ENCODE results near the gene COG4. TPM values are rescaled to one million over a fixed set of nuclear protein-coding genes. Genes with fewer than 3 reads are reported as not detected.

The COG4 gene
- total RNA-seq, 2 donors from 2014 or later, result 23.1 to 43.8 TPM

DNA sequence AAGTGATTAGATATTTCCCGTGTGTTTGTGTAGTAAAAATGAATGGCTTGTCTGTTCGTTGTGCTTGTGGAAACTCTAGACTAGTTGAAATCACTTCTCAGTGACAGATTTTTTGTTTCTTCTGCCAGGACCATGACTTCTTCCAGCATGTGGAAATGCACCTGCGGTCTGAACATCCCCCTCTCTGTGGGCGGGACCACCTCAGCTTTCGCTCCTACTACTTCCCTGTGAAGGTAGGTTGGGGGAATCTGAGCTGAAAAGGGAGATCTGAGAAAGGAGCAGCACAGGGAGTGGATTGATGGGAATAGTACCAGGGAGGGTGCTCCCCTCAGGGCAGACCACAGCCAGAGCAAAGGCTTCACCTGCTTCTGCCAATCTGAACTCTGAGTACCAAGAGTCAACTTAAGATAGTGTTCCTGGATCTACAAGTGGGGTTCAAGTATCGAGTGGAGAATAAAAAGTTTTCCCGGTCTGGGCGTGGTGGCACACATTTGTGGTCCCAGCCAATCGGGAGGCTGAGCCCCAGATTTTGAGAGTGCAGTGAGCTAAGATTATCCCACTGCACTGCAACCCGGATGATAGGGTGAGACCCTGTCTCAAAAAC, 47.7 kb upstream of the COG4 start:
- WGBS, 2 donors, result 85% methylated on average over 10 of the region's 10 CpGs
- DNase-seq (no peak), ATAC-seq (no peak)
- intact Hi-C loops (cut with DNase I), result no loop called here
- H3K4me3 ChIP-seq, result no peak overlapping the region
- H3K27me3 ChIP-seq, result no peaks in the 10 kb centered on the region
- H3K27ac ChIP-seq, result no peak overlapping the region
- peaks cover 14 to 61% of the 10 kb centered on the region in 2 donors for H3K36me3 ChIP-seq (replicated peaks in 1 of 2; ENCODE audit: insufficient read depth in 1 of 2, low read depth in 2 of 2)
- H3K9me3 ChIP-seq, result no peaks in the 10 kb centered on the region
- TF ChIP-seq, protein P1, sequence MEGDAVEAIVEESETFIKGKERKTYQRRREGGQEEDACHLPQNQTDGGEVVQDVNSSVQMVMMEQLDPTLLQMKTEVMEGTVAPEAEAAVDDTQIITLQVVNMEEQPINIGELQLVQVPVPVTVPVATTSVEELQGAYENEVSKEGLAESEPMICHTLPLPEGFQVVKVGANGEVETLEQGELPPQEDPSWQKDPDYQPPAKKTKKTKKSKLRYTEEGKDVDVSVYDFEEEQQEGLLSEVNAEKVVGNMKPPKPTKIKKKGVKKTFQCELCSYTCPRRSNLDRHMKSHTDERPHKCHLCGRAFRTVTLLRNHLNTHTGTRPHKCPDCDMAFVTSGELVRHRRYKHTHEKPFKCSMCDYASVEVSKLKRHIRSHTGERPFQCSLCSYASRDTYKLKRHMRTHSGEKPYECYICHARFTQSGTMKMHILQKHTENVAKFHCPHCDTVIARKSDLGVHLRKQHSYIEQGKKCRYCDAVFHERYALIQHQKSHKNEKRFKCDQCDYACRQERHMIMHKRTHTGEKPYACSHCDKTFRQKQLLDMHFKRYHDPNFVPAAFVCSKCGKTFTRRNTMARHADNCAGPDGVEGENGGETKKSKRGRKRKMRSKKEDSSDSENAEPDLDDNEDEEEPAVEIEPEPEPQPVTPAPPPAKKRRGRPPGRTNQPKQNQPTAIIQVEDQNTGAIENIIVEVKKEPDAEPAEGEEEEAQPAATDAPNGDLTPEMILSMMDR (IDR thresholded peaks at IDR 0.05), result no peak
- no peak for TF ChIP-seq POLR2A (IDR thresholded peaks at IDR 0.05)
- H3K4me1 ChIP-seq, result no peaks in the 10 kb centered on the region

DNA sequence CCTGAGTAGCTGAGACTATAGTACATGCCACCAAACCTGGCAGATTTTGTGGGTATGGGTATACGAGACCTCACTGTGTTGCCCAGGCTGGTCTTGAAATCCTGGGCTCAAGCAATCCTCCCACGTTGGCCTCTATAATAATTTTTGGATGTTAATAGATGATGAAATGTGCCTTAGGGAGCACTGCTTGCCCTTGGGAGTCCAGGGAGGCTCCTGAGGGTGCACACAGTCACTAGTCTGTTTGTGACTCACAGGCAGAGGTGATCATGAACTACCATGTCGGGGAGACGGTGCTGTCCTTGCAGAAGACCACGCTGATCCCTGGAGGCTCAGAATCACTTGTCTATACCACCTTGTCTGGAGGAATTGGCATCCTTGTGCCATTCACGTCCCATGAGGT, 46.4 kb upstream of the COG4 start:
- TF ChIP-seq, protein P1 (IDR thresholded peaks at IDR 0.05), result no peak
- Histone ChIP-seq H3K9me3 (no peaks in the 10 kb centered on the region), H3K27me3 (no peaks in the 10 kb centered on the region), H3K4me3 (no peak overlapping the region), H3K4me1 (no peaks in the 10 kb centered on the region), H3K27ac (no peak overlapping the region), H3K36me3 (replicated peaks in 1 of 2; ENCODE audit: insufficient read depth in 1 of 2, low read depth in 2 of 2) (peaks cover 24 to 71% of the 10 kb centered on the region in 2 donors)
- ATAC-seq (no peak), DNase-seq (no peak)
- intact Hi-C loops (cut with DNase I), result no loop called here
- WGBS, 2 donors, result 93 to 96% methylated on average over 6 of the region's 6 CpGs

DNA sequence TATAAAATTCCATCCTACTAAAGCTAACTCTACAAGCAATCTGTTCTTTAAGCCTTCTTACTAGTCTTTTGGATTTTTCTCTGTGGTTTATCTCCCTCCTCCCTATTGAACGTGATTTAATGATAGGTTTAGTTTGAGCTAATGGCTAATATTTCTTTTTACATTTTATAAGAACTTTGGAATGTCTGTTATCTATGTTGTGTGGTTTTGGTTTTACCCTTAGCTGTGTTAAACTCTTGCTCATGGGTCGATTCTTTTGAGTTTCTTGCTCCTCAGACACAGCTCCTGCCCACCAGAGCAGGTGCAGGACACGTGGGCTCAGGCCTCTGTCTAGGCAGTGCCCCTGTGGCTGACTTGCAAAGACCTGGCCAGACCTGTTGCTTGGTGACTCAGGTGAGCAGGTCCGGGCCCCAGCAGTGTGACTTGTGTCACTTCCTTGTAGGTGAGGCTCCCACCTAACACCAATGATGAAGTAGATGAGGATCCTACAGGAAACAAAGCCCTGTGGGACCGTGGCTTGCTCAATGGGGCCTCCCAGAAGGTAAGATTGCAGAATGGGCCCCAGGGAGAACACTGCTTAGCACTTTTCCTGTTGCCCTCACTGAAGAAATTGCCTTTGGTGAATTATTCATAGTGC, 45.4 kb upstream of the COG4 start:
- H3K36me3 ChIP-seq (replicated peaks in 1 of 2; ENCODE audit: insufficient read depth in 1 of 2, low read depth in 2 of 2), result peaks cover 35 to 81% of the 10 kb centered on the region in 2 donors
- H3K9me3 ChIP-seq, result no peaks in the 10 kb centered on the region
- H3K27ac ChIP-seq, result no peak overlapping the region
- DNase-seq (no peak), ATAC-seq (no peak)
- no peak for TF ChIP-seq POLR2A (IDR thresholded peaks at IDR 0.05)
- TF ChIP-seq, protein P1 (IDR thresholded peaks at IDR 0.05), result no peak
- no peak overlapping the region for H3K4me3 ChIP-seq
- intact Hi-C loops (cut with DNase I), result no loop called here
- H3K27me3 ChIP-seq, result no peaks in the 10 kb centered on the region
- WGBS, 2 donors, result 75 to 84% methylated on average over 4 to 5 of the region's 5 CpGs
- H3K4me1 ChIP-seq, result no peaks in the 10 kb centered on the region

DNA sequence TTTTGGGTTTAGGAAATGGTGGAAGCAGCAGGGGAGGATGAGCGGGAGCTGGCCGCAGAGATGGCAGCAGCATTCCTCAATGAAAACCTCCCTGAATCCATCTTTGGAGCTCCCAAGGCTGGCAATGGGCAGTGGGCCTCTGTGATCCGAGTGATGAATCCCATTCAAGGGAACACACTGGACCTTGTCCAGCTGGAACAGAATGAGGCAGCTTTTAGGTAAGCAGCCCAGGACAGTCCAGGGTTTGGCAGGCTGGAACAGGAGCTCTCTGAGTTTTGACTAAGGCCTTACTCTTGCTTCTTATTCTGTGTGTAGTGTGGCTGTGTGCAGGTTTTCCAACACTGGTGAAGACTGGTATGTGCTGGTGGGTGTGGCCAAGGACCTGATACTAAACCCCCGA, 41.7 kb upstream of the COG4 start:
- TF ChIP-seq POLR2A (IDR thresholded peaks at IDR 0.05), result no peak
- TF ChIP-seq, protein P1 (IDR thresholded peaks at IDR 0.05), result no peak
- H3K27ac ChIP-seq, result no peak overlapping the region

GRCh38 chr16:70563636-70564035, 40.3 kb upstream of the COG4 start:
- Histone ChIP-seq H3K27me3 (no peaks in the 10 kb centered on the region), H3K36me3 (replicated peaks in 1 of 2; ENCODE audit: insufficient read depth in 1 of 2, low read depth in 2 of 2) (peaks cover 41 to 80% of the 10 kb centered on the region in 2 donors), H3K4me3 (no peak overlapping the region), H3K4me1 (no peaks in the 10 kb centered on the region), H3K9me3 (no peaks in the 10 kb centered on the region), H3K27ac (no peak overlapping the region)
- intact Hi-C loops (cut with DNase I), result no loop called here
- no peak for DNase-seq
- ATAC-seq, result no peak
- no peak for TF ChIP-seq POLR2A (IDR thresholded peaks at IDR 0.05)
- TF ChIP-seq, protein P1 (IDR thresholded peaks at IDR 0.05), result no peak
- WGBS, 2 donors, result 79 to 80% methylated on average over 7 of the region's 7 CpGs

More for the DNA sequence above, 41.7 kb upstream of the COG4 start:
- no peak for ATAC-seq
- Histone ChIP-seq H3K9me3 (no peaks in the 10 kb centered on the region), H3K4me1 (no peaks in the 10 kb centered on the region), H3K36me3 (replicated peaks in 1 of 2; ENCODE audit: insufficient read depth in 1 of 2, low read depth in 2 of 2) (peaks cover 41 to 79% of the 10 kb centered on the region in 2 donors), H3K4me3 (no peak overlapping the region), H3K27me3 (no peaks in the 10 kb centered on the region)
- intact Hi-C loops (cut with DNase I), result no loop called here
- no peak for DNase-seq
- WGBS, 2 donors, result 80 to 81% methylated on average over 4 of the region's 4 CpGs

Measured in body of pancreas (tissue), 4 donors.